T1000 (cell line): ENCODE data around the gene TSEN2.
"Not testable (repeated sequence)": the region's sequence is repeated elsewhere in the genome, so short reads cannot be mapped to it uniquely, and the experiment has no call there.

ENCODE experiments used
- DNase-seq: peaks from one replicate; lab custom pipeline; 2025; ENCODE audit warnings: mixed read lengths; lab: John Stamatoyannopoulos, UW

Gene TSEN2

DNA sequence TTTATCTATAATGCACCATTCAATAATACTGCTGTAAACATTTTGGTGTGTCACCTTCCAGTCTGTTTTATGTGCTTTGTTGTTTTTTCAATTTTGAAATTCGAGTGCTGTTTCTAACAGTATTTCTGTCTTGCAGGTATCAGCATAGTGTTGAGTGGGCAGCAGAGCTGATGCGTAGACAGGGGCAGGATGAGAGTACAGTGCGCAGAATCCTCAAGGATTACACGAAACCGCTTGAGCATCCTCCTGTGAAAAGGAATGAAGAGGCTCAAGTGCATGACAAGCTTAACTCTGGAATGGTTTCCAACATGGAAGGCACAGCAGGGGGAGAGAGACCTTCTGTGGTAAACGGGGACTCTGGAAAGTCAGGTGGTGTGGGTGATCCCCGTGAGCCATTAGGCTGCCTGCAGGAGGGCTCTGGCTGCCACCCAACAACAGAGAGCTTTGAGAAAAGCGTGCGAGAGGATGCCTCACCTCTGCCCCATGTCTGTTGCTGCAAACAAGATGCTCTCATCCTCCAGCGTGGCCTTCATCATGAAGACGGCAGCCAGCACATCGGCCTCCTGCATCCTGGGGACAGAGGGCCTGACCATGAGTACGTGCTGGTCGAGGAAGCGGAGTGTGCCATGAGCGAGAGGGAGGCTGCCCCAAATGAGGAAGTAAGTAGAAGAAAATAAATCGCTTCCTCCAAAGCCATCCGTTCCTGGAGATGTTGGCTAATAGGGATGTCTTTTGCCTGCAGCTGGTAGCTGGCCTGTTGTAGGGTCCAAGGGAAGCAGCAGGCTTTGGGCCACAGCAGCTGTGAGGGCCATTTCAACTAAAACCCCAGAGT, 19.1 kb downstream of the TSEN2 start:
- no peak for DNase-seq

DNA sequence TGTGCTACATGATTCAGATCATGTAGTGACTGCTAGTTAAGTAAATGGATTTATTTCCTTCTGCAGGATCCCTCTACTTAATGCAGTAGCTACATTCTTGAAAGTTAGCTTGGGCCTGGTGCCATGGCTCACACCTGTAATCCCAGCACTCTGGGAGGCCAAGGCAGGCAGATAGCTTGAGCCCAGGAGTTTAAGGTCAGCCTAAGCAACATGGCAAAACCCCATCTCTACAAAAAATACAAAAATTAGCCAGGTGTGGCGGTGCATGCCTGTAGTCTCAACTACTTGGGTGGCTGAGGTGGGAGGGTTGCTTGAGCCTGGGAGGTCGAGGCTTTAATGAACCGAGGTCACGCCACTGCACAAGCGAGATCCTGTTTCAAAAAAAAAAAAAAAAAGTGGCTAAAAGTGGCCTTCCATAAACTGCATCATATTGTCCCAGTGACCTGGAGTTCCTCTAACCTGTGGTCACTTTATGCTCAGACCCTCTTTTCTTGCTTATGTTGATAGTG, 22.0 kb downstream of the TSEN2 start:
- no peak for DNase-seq

DNA sequence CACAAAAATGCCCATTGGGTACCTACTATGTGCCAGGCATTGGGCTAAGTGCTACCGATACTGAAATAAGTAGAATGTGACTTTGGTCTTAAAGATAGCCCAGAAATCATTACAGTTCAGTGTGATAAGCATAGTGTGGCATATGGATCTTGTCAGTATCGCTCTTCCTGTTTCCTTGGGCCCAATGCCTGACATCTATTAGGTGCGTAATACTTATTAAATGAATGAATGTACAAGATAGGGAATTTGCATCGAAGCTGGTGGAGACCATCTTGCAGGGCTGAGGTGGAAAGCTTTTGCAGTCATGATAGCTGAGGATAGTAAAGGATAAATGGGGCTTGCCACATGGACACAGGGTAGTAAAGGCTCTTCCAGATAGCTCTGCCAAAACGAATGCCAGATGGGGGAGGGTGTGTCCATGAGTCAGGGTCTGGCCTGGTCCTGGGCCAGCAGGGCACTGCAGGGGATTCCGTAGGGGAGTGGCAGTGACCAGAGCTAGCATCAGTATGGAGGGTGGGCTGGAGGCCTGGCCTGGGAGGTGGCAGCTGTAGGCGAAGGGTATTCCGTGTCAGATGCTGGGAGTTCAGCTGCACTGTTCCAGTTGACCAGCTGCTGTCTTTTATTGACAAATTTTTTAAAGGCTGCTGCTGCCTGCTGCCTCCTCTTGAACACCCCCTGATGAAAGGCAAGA, 23.5 kb downstream of the TSEN2 start:
- peak; percentile 40 for DNase-seq

DNA sequence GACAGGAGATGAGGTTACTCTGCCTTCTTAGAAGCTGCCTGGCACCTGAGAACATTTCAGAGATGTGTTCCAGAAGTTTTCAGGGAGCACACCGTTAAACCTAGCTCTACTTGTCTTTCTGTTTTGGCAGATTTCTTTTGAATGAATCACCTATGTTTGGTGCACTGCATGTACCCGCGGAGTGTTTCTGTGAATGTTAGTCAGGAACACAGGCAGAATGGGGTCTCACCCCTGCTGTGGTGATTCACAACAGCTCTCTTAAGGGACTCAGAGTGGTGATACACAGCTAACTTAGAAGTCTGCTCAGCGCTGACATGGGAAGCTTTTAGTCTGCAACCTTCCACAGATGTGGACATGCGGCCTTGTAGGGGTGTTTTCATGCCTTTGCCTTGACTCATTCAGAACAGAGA, 24.0 kb downstream of the TSEN2 start:
- DNase-seq: peak; percentile 83

DNA sequence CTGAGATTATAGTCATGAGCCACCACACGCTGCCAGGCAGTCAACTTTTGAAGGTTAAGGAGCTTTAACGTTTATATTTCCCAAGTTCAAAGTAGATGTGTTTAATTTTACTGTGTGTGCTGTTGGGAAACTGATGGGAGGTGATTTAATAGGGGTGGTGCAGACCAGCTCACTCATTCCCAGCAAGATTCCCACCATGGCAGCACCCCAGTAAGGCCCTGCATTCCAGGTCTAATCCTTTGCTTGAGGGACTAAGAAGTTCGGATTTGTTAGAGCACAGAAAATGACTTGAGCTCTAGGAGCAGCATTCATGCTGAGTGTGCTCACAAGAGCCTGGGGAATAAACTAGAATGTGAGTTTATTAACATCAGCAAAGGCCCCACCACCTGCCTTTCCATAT, 25.2 kb downstream of the TSEN2 start:
- no peak for DNase-seq

DNA sequence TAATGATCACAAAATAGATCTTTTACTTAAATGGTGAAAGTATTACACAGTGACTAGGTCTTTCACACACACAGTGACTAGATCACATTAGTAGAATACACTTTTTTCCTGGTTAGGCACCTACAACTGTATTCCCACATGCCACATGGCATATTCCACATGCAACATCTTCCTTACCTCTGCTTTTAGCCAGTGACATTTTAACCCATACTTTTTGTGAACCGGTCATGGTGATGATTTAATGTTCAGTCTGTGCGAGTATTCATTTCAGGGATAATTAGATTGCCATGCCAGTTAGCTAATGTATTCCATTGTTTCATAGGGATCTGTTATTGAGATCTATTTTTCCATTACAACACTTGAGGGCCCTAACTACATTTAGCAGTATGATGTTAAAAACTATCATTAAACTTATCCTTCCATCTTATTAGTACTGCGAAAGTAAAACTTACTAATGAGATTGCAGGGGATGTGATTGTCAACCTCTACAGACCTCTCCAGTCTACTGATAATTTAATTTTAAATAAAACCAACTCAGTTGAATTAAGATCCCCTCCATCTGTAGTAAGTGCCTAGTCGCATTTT, 28.3 kb downstream of the TSEN2 start:
- DNase-seq: no peak

DNA sequence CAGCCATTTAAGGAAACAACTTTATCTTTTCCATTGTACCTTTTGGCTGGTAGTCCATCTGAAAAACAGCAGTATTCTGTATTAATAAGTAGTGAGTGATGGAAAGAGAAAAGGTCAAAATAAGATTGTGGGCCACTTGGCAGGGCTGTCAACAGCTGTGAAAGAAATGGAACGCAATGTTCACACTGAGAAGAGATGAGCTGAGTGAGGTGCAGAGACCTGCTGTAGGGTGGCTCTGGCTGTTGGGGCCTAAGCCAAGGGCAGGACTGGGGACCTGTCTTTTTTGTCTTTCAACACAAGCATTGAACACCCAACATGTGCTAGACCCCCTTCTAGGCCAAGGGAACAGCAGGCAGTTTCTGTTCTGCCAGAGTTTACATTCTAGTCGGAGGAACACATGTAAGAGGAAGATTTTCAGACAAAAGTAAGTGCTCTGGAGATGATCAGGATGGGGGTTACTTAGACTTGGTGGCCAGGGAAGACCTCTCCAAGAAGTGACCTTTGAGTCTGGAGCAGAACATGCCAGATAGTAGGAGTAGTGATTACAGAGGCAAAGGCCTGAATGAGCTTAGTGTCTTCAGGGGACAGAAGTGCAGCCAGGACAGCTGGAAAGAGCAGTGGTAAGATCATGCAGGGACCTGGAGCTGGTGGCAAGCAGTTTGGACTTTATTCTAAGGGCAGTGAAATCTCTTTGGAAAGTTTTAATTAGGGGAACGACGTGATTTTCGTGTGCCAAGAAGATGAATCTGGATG, 29.6 kb downstream of the TSEN2 start:
- DNase-seq: no peak

DNA sequence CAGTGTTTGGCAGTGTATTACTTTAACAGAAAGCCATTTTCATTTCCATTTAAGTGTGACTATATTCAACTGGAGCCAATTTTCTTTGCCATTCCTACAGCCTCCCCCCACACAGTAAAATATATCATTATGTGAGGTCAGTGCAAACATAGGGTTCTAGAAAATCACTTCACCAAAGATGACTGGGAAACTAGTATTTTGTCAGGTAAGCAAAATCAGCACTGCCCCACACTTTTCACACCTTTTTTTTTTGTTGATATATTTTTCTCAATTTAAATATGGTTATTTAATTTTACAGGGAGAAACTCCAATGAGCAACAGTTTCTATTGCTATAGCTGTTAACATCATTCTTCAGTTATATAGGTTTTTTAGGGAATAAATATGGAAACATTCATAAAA, 31.4 kb downstream of the TSEN2 start:
- DNase-seq: no peak

DNA sequence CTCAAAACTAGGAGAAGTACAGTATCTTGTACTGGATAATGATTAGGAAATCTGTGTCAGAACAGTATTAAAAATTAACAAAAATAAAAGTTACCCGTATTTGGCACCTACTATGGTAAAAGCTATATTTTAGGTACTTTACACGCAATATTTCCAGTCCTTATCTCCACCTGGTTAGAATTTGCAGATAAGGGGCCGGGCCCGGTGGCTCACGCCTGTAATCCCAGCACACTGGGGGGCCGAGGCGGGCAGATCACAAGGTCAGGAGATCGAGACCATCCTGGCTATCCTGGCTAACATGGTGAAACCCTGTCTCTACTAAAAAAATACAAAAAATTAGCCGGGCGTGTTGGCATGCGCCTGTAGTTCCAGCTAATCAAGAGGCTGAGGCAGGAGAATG, 32.6 kb downstream of the TSEN2 start:
- no peak for DNase-seq

DNA sequence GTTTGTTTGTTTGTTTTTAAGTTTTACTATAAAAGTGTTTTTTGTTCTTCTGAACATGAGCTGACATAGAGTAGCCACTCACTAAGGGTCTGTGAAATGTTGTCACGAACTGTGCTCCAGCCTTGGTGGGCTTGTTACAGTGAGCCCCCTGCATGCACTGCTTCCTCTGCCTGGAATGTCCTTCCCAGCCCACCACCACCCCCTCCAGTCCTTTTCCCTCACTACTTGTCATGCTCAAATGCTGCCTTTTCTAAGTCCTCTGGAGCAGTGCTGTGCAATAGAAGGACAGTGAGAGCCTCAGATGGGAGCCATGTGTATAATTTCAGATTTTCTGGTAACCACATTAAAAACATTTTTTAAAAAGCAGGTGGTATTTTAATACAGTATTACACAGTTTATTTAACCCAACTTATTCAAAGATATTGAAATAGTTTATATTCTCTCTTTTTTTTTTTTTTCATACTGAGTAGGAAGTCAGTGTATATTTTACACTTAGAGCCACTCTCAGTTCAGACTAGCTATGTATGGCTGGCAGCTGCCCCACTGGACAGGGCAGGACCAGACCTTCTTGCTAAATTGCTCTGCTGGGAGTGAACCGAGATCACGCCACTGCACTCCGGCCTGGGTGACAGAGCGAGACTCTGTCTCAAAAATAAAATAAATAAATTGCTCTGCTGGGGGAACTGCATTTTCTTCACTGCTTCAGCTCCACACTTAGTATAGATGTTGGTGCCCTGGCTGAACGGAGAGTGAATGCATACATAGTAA, 34.2 kb downstream of the TSEN2 start:
- no peak for DNase-seq

DNA sequence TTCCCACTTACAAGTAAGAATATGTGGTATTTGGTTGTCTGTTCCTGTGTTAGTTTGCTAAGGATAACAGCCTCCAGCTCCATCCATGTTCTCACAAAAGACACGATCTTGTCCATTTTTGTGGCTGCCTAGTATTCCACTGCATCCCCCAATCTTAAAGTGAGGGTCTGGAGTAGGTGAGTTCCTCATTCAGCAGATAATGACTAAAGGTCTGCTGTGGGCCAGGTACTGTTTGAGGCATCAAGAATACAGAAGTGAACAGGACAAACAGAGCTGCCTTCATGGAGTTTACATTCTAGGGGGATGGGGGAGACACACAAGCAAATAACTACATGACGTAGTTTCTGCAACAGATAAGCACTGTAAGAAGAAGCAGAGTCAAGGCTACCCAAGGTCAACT, 36.7 kb downstream of the TSEN2 start:
- DNase-seq: no peak

DNA sequence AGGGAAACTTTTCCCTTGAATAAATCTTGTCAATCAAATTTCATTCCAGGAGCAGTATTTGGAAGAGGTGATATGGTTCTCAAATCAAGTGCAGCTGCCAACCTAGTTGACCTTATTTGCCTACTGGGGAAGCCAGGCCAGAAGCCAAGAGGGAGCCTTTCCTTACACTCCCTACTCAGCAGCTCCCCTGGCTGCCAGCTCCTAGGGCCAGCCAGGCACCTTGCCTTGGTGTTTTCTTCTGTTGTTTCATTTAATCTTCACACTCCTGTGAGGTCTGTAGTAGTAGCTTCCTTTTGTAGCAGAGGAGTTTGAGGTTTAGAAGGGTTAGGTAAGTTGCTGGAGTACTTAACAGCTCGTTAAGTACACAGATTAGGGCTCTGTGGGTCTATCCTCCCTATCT, 38.4 kb downstream of the TSEN2 start:
- no peak for DNase-seq

DNA sequence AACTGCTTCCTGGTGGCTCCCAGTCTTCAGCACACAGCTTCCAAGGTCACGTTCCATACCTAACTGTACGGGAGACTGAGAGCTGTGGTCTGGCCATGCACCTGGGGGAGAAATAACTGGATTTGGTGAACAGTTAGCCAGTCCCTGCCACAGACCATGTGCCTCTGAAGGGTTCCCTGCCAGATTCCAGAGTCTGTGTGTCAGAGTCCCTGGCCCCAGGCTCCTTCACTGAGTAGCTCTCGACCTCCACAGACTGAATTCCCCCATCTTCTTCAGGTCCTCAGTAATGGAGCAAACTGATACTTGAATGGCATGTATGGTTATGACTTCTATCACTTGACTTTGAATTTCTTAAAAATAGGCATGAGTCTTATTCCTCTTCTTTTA, 43.5 kb downstream of the TSEN2 start:
- no peak for DNase-seq

DNA sequence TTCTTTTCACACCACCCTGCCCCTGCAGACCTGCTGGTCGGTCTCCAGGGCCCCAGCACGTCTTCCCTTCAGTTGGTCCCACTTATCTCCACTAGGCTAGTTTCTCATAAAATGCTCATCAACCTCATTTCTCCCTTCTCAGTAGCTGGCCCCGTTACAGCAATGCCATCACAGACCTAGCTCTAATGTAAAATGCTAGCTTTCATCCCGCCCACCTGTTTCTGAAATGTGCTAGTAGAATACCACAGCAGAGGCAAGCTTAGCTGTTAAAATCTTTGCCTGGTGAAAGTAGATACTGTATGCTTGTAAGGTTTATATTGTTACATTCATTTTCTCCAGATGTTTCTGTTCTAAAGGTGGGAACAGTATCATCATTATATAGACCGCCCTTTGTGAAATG, 47.9 kb downstream of the TSEN2 start:
- DNase-seq: no peak

DNA sequence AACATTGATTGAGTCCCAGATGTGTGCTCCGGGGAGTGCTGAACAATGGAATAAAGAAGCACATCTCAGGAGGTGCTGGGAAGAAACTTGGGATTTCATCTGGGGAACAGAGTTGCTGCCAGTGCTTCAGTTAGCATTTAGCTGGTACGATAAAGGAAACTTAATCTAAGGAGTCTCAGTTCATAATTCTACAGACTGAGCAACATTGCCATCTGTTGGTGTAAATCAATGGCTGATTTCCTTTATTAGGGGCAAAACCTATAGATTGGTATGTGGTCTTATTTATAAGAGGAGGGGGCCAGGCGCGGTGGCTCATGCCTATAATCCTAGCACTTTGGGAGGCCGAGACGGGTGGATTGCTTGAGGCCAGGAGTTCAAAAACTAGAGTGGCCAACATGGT, 52.1 kb downstream of the TSEN2 start:
- no peak for DNase-seq

DNA sequence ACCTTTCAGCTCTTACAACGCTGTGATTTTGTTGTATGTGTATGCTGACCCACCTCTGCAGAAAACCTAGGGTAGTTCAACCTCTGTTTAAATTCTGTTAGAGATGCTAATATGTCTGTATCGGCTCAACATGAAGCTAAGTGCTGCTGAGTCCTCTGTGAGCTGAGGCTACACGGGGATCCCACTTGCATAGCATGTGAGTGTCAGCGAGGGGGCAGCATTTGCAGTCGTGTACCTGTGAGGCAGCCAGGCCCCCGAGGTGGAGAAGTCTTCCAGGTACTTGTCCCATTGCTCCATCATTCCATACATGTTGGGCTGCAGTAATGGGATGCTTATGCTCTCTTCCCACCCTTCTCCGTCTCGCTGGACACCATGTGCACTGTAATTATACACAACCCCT, 57.3 kb downstream of the TSEN2 start:
- no peak for DNase-seq

DNA sequence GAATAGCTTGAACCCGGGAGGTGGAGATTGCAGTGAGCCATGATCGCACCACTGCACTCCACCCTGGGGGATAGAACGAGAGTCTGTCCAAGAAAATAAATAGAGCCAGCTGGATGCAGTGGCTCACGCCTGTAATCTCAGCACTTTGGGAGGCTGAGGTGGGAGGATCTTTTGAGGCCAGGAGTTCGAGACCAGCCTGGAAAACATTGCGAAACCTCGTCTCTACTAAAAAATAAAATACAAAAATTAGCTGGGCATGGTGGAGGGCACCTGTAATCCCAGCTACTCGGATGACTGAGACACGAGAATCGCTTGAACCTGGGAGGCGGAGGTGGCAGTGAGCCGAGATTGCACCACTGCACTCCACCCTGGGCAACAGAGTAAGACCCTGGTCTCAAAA, 59.2 kb downstream of the TSEN2 start:
- DNase-seq: not testable (repeated sequence)

DNA sequence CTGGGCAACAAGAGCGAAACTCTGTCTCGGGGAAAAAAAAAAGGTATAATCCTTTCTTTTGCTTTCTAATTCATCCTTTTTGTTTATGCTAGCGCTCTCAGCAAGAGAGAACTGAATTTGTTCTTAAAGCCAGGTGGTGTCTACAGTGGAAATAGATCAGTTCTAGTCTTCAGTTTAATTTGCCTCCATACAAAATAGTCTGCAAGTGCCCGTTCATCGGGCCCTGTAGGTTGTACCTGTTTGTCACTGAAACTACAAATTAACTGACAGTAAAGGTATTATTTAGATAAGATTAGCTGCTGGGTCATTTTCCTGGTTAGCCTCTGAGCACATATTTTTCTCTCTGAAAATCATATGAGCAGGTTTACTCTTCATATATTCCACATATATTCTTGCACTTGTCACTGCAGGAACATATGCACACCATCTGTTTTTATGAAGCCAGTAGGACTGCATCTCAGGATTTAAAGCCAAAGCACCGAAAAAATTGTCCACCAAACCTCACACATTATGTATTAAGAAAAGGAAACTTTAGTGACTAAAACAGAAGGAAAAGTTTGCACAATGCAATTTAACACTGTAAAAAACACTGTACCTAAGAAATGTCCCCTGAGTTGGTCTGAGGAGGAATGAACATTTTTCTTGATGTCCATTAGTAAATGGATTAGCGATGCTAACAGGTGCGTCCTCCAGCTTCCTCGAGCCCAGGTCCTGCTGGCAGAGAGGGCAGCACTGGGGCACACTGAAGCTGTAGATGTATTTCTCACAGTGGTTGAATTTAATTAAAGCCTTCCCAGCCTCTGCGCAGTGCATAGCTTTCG, 60.6 kb downstream of the TSEN2 start:
- DNase-seq: no peak

DNA sequence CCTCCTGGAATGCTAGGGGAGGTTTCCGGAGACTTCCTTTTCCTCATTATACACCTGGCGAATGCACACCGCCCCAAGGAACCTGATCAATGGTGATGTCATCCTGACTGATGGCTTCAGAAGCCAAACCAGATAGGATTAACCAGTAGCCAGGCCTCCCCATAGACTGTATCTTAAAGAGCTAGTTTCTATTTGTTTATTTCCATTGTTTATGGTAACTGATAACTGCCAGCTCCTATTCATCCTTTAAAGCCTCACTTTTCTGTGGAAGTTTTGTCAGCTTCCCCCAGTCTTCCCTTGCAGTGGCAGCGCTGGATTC, 61.2 kb downstream of the TSEN2 start, which contains the start of gene MKRN2OS:
Gene MKRN2OS, minus strand, starts transcription at position 27 of the 319 bp plus-strand sequence. CDS start 35 bp downstream, outside the sequence.
- DNase-seq: no peak

DNA sequence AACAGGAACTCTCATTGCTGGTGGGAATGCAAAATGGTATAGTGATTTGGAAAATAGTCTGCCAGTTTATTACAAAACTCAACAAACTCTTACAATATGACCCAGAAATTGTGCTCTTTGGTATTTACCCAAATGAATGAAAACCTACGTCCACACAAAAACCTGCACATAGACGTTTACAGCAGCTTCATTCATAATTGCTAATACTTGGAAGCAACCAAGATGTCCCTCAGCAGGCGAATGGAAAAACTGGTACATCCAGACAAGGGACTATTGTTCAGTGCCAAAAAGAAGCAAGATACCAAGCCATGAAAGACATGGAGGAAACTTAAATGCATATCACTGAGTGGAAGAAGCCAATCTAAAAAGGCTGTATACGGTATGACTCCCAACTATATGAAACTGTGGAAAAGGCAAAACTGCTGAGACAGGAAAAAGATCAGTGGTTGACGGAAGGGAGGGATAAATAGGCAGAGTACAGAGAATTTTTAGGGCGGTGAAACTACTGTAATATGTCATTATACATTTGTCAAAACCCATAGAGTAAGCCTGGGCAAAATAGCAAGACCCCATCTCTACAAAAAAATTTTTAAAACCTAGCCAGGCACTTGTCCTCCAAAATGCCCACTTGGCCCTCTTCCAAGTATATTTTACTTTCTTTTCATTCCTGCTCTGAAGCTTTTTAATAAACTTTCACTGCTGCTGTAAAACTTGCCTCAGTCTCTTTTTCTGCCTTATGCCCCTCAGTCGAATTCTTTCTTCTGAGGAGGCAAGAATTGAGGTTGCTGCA, 65.9 kb downstream of the TSEN2 start:
- no peak for DNase-seq
